ENCODE data around the gene SLC28A2. TPM values are rescaled to one million over a fixed set of nuclear protein-coding genes. Genes with fewer than 3 reads are reported as not detected.

Gene SLC28A2
- total RNA-seq, 4 donors from 2014 or later, result 0.83 to 75.1 (median 64.6) TPM

DNA sequence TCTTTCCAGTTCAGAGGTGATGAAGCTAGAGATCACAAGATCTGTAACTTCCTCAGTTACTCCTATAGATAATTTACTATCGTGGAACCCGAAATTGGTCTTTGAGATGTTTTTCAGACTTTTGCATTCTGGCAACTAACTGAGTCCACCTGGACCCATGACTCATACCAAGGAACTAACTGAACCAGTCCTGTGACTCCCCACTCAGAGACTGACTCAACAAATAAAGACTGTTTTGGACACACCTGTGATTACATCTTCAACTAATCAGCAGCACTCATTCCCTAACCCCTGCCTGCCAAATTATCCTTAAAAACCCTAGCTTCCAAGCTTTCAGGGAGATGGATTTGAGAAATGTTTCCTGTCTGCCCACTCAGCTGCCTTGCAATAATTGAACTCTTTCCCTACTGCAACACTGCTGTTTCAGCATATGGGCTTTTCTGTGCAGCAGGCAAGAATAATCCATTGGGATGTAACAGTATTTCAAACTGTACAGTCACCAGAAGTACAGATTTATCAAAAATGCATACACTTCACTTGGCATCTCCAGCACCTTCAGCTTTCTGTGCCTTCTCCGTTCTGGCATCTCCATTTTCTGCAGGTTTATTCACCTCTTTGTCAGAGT is 68.7 kb downstream of the SLC28A2 start:
- H3K9me3 ChIP-seq, result no peaks in the 10 kb centered on the region

DNA sequence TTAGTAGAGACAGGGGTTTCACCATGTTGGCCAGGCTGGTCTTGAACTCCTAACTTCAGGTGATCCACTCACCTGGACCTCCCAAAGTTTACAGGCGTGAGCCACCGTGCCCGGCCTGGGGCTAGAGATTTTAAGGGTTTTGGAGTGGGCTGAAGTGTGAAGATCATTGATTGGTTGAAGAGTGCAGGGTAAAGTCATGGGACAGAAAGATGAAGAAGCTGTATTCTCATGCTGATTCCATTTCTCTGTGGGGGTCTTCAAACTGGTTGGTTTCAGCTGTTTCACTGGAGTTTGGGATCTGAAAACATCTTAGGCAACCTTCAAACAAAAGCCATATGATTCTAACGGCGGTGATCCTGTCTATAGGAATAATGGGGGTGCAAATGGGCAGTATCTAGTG is 74.2 kb downstream of the SLC28A2 start:
- no peak for DNase-seq
- no peaks in the 10 kb centered on the region for H3K36me3 ChIP-seq
- H3K4me1 ChIP-seq, result no peaks in the 10 kb centered on the region
- H3K27ac ChIP-seq, result no peak overlapping the region
- H3K4me3 ChIP-seq, result no peak overlapping the region
- H3K9me3 ChIP-seq, result no peaks in the 10 kb centered on the region
- no peak for TF ChIP-seq POLR2A (IDR thresholded peaks at IDR 0.05)
- TF ChIP-seq, protein P1, sequence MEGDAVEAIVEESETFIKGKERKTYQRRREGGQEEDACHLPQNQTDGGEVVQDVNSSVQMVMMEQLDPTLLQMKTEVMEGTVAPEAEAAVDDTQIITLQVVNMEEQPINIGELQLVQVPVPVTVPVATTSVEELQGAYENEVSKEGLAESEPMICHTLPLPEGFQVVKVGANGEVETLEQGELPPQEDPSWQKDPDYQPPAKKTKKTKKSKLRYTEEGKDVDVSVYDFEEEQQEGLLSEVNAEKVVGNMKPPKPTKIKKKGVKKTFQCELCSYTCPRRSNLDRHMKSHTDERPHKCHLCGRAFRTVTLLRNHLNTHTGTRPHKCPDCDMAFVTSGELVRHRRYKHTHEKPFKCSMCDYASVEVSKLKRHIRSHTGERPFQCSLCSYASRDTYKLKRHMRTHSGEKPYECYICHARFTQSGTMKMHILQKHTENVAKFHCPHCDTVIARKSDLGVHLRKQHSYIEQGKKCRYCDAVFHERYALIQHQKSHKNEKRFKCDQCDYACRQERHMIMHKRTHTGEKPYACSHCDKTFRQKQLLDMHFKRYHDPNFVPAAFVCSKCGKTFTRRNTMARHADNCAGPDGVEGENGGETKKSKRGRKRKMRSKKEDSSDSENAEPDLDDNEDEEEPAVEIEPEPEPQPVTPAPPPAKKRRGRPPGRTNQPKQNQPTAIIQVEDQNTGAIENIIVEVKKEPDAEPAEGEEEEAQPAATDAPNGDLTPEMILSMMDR (IDR thresholded peaks at IDR 0.05), result no peak
- no peaks in the 10 kb centered on the region for H3K27me3 ChIP-seq

More for the DNA sequence above, 68.7 kb downstream of the SLC28A2 start:
- H3K4me1 ChIP-seq, result no peaks in the 10 kb centered on the region
- no peak overlapping the region for H3K27ac ChIP-seq
- H3K36me3 ChIP-seq, result no peaks in the 10 kb centered on the region
- H3K4me3 ChIP-seq, result no peak overlapping the region
- no peaks in the 10 kb centered on the region for H3K27me3 ChIP-seq
- no peak for DNase-seq
- TF ChIP-seq POLR2A (IDR thresholded peaks at IDR 0.05), result no peak

DNA sequence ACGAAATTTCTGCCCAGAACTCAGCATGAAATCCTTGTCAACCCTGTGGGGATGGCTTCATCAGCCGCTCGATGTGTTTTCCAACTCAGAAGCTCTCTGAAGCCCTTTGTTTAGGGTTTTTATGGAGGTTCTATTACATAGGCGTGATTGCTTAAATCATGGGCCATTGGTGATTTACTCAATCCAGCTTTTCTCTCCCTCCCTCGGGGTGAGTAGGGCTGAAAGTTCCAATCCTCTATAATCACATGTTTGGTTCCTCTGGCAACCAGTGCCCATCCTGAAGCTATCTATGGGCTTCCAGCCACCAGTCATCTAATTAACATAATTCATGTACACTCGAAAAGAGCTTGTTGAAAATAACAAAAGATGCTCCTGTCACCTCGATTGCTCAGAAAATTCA is 74.7 kb downstream of the SLC28A2 start:
- H3K36me3 ChIP-seq, result no peaks in the 10 kb centered on the region
- no peaks in the 10 kb centered on the region for H3K9me3 ChIP-seq
- no peaks in the 10 kb centered on the region for H3K4me1 ChIP-seq
- TF ChIP-seq POLR2A (IDR thresholded peaks at IDR 0.05), result no peak
- TF ChIP-seq, protein P1 (IDR thresholded peaks at IDR 0.05), result no peak
- H3K27me3 ChIP-seq, result no peaks in the 10 kb centered on the region
- no peak overlapping the region for H3K27ac ChIP-seq
- no peak overlapping the region for H3K4me3 ChIP-seq
- no peak for DNase-seq

Other genes with a start within 250 kb of the SLC28A2 start
- 10 to 100 TPM in 2 of 4 donors, 1 to 10 TPM in 2; 6.3 to 39.6 (median 10.6) TPM for gene SORD, start 229.0 kb upstream of the SLC28A2 start, total RNA-seq
- 1 to 10 TPM in 2 of 4 donors, under 1 TPM in 2; 0.19 to 3.3 (median 1.6) TPM for gene DUOX2, start 138.1 kb upstream of the SLC28A2 start, total RNA-seq
- gene DUOXA2, start 137.9 kb upstream of the SLC28A2 start, total RNA-seq, result under 1 TPM in 1 of 4 donors, not detected in 3; 0.67 TPM
- 1 to 10 TPM in 1 of 4 donors, not detected in 3; 1.2 TPM for gene DUOXA1, start 122.4 kb upstream of the SLC28A2 start, total RNA-seq
- under 1 TPM in 2 of 4 donors, not detected in 2; 0.35 to 0.54 TPM for gene DUOX1, start 122.2 kb upstream of the SLC28A2 start, total RNA-seq
- 10 to 100 TPM in 2 of 4 donors, 1 to 10 TPM in 2; 5.8 to 20.6 (median 11.2) TPM for gene SHF, start 64.3 kb upstream of the SLC28A2 start, total RNA-seq
- 100 to 1,000 TPM; 112 to 196 (median 168) TPM for gene GATM, start 126.3 kb downstream of the SLC28A2 start, total RNA-seq